Measurements from ENCODE around the gene ANTKMT. TPM values are rescaled to one million over a fixed set of nuclear protein-coding genes. Genes with fewer than 3 reads are reported as not detected.

Gene ANTKMT
- total and polyA plus RNA-seq, 4 donors: 14.0 to 29.7 (median 19.7) TPM

DNA sequence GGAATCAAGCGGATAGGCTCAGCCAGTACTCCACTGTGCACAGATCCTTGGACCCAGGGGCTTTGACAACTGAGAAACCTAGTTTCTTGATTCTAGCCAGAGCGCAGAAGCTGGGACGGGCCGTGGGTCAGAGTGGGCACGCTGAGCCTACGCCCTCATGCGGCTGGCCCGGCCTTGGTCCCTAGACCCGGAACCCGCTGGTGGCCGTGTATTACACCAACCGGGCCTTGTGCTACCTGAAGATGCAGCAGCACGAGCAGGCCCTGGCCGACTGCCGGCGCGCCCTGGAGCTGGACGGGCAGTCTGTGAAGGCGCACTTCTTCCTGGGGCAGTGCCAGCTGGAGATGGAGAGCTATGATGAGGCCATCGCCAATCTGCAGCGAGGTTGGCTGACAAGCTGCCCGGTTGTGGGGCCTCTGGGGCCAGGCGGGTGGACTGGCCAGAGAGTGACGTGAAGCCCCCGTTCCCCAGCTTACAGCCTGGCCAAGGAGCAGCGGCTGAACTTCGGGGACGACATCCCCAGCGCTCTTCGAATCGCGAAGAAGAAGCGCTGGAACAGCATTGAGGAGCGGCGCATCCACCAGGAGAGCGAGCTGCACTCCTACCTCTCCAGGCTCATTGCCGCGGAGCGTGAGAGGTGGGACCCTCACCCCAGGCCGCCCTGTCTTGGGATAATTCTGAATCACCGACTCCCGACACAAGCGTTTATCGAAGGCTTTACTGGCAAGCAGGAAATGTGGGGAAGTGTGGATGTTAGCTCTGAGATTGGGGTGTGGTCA lies 39.8 kb upstream of the ANTKMT start:
- Histone ChIP-seq H3K9ac (ENCODE audit: low read depth in 1 of 2, low read length in 2 of 2) (peak overlapping the region; percentile 60 to 78), H3K27ac (ENCODE audit: low read depth in 1 of 2, low read length in 2 of 2) (peak overlapping the region; percentile 93 to 94), H3K9me3 (ENCODE audit: control insufficient read depth in 4 of 4, low read length in 3 of 4) (no peaks in the 10 kb centered on the region), H3K36me3 (ENCODE audit: control insufficient read depth in 4 of 4, insufficient read depth in 3 of 4, low read depth in 1 of 4, low read length in 3 of 4) (peaks cover 8 to 14% (median 12%) of the 10 kb centered on the region in 4 donors), H3K4me3 (ENCODE audit: low read depth in 1 of 3, low read length in 3 of 3) (peak overlapping the region; percentile 77 to 83 (median 81)), H3K27me3 (ENCODE audit: control insufficient read depth in 4 of 4, insufficient read depth in 4 of 4, low read length in 3 of 4) (no peaks in the 10 kb centered on the region), H3K4me1 (ENCODE audit: control insufficient read depth in 4 of 4, insufficient read depth in 4 of 4, low read length in 3 of 4) (peaks cover 25 to 59% (median 46%) of the 10 kb centered on the region in 4 donors)
- no peak for DNase-seq (ENCODE audit: low spot score)
- no peak for TF ChIP-seq FOXA1 (IDR thresholded peaks at IDR 0.05)
- TF ChIP-seq, protein P1, sequence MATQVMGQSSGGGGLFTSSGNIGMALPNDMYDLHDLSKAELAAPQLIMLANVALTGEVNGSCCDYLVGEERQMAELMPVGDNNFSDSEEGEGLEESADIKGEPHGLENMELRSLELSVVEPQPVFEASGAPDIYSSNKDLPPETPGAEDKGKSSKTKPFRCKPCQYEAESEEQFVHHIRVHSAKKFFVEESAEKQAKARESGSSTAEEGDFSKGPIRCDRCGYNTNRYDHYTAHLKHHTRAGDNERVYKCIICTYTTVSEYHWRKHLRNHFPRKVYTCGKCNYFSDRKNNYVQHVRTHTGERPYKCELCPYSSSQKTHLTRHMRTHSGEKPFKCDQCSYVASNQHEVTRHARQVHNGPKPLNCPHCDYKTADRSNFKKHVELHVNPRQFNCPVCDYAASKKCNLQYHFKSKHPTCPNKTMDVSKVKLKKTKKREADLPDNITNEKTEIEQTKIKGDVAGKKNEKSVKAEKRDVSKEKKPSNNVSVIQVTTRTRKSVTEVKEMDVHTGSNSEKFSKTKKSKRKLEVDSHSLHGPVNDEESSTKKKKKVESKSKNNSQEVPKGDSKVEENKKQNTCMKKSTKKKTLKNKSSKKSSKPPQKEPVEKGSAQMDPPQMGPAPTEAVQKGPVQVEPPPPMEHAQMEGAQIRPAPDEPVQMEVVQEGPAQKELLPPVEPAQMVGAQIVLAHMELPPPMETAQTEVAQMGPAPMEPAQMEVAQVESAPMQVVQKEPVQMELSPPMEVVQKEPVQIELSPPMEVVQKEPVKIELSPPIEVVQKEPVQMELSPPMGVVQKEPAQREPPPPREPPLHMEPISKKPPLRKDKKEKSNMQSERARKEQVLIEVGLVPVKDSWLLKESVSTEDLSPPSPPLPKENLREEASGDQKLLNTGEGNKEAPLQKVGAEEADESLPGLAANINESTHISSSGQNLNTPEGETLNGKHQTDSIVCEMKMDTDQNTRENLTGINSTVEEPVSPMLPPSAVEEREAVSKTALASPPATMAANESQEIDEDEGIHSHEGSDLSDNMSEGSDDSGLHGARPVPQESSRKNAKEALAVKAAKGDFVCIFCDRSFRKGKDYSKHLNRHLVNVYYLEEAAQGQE (IDR thresholded peaks at IDR 0.05): no peak
- no peak for TF ChIP-seq TAF1 (conservative IDR thresholded peaks at IDR 0.05)
- no peak for TF ChIP-seq GABPA (IDR thresholded peaks at IDR 0.05 in 1 of 2, conservative IDR thresholded peaks at IDR 0.05 in 1 of 2)
- TF ChIP-seq, protein P2, sequence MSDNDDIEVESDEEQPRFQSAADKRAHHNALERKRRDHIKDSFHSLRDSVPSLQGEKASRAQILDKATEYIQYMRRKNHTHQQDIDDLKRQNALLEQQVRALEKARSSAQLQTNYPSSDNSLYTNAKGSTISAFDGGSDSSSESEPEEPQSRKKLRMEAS (IDR thresholded peaks at IDR 0.05): no peak
- TF ChIP-seq RAD21 (IDR thresholded peaks at IDR 0.05): no peak
- TF ChIP-seq, protein P3, sequence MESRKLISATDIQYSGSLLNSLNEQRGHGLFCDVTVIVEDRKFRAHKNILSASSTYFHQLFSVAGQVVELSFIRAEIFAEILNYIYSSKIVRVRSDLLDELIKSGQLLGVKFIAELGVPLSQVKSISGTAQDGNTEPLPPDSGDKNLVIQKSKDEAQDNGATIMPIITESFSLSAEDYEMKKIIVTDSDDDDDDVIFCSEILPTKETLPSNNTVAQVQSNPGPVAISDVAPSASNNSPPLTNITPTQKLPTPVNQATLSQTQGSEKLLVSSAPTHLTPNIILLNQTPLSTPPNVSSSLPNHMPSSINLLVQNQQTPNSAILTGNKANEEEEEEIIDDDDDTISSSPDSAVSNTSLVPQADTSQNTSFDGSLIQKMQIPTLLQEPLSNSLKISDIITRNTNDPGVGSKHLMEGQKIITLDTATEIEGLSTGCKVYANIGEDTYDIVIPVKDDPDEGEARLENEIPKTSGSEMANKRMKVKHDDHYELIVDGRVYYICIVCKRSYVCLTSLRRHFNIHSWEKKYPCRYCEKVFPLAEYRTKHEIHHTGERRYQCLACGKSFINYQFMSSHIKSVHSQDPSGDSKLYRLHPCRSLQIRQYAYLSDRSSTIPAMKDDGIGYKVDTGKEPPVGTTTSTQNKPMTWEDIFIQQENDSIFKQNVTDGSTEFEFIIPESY (IDR thresholded peaks at IDR 0.05): no peak
- TF ChIP-seq YY1 (IDR thresholded peaks at IDR 0.05): no peak
- TF ChIP-seq HNF4A (conservative IDR thresholded peaks at IDR 0.05): no peak
- TF ChIP-seq JUND (IDR thresholded peaks at IDR 0.05): no peak
- no peak for TF ChIP-seq SP1 (IDR thresholded peaks at IDR 0.05)
- TF ChIP-seq NR2F2 (IDR thresholded peaks at IDR 0.05): no peak
- TF ChIP-seq, protein P4, sequence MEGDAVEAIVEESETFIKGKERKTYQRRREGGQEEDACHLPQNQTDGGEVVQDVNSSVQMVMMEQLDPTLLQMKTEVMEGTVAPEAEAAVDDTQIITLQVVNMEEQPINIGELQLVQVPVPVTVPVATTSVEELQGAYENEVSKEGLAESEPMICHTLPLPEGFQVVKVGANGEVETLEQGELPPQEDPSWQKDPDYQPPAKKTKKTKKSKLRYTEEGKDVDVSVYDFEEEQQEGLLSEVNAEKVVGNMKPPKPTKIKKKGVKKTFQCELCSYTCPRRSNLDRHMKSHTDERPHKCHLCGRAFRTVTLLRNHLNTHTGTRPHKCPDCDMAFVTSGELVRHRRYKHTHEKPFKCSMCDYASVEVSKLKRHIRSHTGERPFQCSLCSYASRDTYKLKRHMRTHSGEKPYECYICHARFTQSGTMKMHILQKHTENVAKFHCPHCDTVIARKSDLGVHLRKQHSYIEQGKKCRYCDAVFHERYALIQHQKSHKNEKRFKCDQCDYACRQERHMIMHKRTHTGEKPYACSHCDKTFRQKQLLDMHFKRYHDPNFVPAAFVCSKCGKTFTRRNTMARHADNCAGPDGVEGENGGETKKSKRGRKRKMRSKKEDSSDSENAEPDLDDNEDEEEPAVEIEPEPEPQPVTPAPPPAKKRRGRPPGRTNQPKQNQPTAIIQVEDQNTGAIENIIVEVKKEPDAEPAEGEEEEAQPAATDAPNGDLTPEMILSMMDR (IDR thresholded peaks at IDR 0.05; ENCODE audit: low read depth, low read length, missing input control): no peak
- no peak for TF ChIP-seq FOXA2 (IDR thresholded peaks at IDR 0.05)
- no peak for TF ChIP-seq HNF4G (IDR thresholded peaks at IDR 0.05)
- TF ChIP-seq EGR1 (IDR thresholded peaks at IDR 0.05; ENCODE audit: low read depth in 2 of 2): no peak
- TF ChIP-seq RXRA (IDR thresholded peaks at IDR 0.05): no peak
- TF ChIP-seq, protein P5, sequence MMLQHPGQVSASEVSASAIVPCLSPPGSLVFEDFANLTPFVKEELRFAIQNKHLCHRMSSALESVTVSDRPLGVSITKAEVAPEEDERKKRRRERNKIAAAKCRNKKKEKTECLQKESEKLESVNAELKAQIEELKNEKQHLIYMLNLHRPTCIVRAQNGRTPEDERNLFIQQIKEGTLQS (IDR thresholded peaks at IDR 0.05): no peak
- 46% methylated on average over 44 of the region's 44 CpGs for WGBS

Data from liver (tissue), 9 donors.